GM18870 (cell line): ENCODE measurements around the gene PTH1R.
"Not testable (repeated sequence)": the region's sequence is repeated elsewhere in the genome, so short reads cannot be mapped to it uniquely, and the experiment has no call there.

Experiments
- ATAC-seq: cut with Tn5 transposase; IDR thresholded peaks from one replicate; pipeline ENCODE4 v1.9.1; 2021; ENCODE audit warnings: moderate library complexity; ENCODE audit not compliant: unreplicated experiment

The PTH1R gene

DNA sequence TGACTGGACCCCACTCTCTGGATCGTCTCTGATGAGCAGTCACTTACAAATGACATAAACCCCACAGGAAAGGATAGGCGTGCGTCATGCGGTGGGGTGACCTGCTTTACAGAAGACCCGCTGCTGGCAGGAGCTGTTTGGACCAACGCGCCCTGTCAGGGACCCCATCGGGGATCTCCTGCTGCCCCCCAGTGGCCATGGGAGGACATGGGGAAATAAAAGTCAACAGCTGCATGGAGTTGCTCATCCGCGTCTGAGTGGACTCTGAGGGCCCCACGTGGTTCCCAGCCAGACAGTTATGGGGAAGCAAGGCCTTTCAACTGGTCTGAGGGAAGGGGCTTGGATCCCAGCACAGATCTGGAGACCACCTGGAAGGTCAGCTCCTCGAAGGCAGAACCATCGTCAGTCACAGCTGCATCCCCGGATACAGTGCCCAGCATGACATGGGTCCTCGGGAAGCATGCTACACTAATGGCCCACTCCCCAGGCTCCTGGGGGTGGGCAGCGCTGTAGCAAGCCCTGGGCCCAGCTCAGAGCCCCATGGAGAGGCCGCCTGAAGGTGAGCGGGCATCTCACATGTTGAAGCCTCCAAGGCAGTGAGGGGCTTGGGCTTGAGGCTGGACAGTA is 32.1 kb downstream of the PTH1R start:
- no peak for ATAC-seq

DNA sequence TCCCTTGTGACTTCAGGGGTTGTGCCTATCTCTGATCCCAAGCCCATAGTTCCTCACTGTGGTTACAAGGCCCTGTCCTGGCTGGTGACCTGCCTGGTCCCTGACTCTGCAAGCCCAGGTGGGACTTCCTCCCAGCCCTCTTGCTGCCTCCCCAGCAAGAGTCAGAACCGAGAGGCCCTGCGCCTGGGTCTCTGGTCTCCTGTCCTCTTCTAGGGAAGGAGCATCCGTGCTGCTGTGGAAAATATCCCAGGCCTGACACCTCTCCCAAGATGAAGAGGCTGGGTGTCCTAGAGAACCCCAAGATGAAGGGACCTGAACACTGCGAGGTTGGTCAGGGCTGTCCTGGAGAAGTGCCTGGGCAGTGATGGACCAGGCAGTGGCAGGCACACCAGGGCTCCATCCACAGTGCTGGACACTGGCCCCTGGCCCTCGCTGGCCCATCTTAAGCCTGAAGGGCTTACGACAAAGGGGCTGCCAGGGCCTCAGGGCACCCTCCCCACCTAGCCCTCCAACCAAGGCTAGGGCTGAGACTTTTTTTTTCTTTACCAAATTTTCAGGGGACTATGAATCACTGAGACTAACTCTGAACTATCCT is 32.7 kb downstream of the PTH1R start:
- ATAC-seq, result no peak

DNA sequence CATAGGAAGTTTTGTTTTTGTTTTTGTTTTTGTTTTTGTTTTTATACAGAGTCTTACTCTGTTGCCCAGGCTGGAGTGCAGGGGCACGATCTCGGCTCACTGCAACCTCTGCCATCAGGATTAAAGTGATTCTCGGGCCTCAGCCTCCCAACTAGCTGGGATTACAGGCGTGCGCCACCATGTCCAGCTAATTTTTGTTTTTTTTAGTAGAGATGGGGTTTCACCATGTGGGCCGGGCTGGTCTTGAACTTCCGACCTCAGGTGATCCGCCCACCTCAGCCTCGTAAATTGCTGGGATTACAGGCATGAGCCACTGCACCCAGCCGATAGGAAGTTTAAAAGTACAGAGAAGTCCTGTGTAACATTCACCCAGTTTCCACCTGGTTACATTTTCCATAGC is 33.4 kb downstream of the PTH1R start:
- ATAC-seq, result not testable (repeated sequence)

GRCh38 chr3:46912986-46913385 is 35.5 kb downstream of the PTH1R start:
- no peak for ATAC-seq

DNA sequence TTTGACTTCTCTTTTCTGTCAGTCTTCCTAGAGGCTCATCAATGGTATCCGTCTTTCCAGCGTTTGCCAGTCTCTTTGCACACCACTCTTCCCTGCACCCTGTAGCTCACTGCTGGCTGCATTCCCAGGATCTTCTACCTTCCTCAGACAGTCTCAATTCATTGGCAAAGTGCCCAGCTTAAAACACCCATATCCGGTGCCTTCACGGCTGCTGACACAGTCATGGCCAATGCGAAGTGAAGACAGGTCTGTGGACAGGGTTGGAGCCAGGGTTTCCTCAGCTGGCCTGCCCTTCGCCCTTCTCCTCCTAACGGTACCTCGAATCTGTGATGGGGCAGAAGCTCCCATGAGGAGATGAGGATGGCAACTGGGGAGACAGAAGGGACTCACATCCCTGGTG is 36.1 kb downstream of the PTH1R start:
- no peak for ATAC-seq

- no peak for ATAC-seq
Measured at GRCh38 chr3:46914849-46915248, 37.3 kb downstream of the PTH1R start.

GRCh38 chr3:46915297-46915822 is 37.8 kb downstream of the PTH1R start:
- no peak for ATAC-seq

GRCh38 chr3:46916278-46916677 is 38.8 kb downstream of the PTH1R start:
- ATAC-seq, result no peak

DNA sequence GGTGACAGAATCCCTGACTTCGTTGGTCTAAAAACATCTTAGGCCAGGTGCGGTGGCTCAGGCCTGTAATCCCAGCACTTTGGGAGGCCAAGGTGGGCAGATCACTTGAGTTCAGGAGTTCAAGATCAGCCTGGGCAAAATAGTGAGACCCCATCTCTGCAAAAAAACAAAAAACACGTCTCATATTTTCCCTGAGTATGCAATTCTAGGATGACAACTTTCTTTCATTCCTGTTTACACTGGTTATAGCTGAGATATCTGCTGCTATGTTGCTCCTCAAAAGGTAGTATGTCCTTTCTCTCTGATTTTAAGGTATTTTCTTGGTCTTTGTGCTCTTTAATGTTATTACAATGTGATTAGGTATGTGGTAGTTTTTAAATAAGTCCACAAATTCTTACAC is 39.3 kb downstream of the PTH1R start:
- ATAC-seq, result no peak

- no peak for ATAC-seq
Measured at GRCh38 chr3:46917257-46917656, 39.7 kb downstream of the PTH1R start.

DNA sequence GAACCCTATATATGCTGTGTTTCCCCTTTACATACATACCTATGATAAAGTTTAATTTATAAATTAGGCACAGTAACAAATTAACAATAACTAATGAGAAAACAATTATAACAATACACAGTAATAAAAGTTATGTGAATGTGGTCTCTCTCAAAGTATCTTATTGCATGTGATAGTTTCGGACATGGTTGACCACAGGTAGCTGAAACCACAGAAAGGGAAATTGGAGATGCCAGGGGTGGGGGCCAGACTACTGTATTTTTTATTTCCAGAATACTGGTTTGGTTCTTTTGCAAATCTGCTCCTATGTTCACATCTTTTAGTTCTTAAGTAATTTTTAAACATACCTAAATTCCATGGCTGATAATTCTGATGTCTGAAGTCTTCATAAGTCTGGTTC is 40.7 kb downstream of the PTH1R start:
- ATAC-seq, result no peak

- ATAC-seq, result no peak
Measured at GRCh38 chr3:46918634-46919033, 41.1 kb downstream of the PTH1R start.

DNA sequence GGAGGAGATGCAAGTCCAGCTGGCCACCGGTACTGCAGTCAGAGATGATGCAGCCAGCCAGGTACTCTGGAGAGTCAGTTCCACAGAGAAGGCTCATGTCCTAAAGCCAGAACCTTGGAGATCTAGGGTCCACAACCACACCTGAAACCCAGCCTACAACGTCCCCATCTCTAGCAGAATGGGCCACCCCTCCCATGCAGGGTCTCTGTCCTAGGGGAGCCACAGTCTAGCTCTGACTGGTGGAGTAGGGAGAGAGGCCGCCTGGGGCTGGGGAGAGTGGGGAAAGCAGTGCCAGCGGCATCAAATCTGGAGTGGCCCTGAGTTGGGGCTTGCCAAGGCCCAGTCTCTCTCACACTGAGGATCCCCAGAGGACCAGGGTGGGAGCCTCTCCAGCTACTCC is 43.5 kb downstream of the PTH1R start:
- no peak for ATAC-seq

GRCh38 chr3:46921871-46922271 is 44.4 kb downstream of the PTH1R start:
- ATAC-seq, result no peak

- no peak for ATAC-seq
Measured at GRCh38 chr3:46922426-46922825, 44.9 kb downstream of the PTH1R start.

DNA sequence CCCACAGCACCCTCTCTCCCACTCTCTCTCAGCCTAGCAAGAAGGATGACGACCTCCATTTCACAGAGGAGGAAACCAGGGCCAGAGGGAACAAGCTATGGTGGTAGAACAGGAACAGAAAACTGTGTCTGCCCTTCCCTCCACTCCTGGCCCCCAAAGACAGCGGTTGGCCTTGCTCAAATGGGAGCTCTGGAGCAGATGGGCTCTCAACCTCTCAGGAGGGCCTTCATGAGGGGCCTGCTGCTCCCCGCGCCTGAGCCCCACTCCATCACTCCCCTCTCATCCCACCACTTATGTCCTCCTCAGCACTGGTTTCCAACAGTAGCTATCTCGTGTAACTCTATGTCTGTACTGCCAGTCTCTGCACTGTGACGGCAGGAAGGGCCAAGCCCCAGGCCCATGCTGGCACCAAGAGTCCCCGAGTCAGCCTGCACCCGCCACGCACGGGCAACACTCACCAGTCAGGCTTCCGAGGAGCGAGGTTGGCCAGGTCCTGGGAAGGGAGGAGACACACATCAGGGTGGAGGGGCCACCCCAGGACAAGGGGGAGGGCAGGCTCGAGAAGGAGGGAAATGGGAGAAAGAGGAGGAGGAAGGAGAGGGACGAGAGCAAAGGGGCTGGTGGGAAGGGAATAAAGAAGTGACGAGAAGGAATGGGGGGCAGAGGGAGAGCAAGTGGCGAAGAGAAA is 45.5 kb downstream of the PTH1R start:
- ATAC-seq, result no peak

DNA sequence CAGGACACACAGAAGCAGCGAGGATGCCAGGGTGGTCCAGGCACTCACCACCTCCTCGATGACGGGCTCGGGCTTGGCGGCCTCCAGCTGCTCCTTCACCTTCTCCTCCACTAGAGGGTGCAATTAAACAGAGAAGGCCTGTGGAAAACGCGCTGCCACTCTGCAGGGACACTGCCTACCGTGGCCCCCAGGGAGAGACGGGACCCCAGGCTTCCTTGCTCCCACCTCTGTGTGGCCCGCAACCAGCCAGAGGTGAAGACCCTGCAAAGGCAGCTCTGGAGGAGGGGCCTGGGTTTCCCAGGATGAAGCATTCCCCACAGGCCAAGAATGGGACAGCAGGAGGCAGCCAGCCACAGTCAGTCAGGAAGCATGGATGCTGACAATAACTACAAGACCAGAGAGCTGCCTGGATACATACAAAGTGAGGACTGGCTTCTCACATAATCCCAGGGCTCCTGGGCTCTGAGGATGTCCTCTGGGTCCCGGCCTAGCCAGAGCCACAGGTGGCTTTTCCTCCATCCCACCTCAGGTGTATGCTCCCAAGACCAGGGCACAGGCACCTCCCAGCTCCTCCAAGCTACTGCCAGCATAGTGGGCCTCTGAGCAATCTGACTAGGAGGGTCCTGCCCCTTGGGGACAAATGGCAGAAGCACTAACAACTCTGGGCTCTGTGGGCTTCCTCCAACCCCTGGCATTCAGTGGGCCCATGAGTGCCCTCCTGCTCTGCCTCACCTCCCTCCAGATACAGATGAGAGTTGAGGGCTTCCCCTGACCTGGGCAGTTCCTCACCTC is 46.2 kb downstream of the PTH1R start:
- ATAC-seq, result no peak

GRCh38 chr3:46924921-46925584 is 47.5 kb downstream of the PTH1R start:
- ATAC-seq, result no peak

DNA sequence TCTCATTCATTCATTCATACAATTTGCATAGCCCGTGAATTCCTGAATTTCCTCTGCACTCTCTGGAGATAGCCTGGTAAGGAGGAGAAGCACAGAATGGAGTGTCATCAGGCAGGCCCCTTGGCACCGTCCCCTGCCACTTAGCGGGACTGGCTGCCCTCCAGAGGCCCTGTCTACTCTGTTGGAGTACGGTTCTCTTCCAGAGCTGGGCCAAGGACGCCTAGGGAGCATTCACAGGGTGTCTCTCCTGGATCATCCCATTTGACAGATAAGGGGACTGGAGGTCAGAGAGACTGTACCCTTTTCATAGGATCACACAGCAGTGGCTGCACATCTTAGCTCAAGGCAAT is 48.0 kb downstream of the PTH1R start:
- ATAC-seq, result no peak

DNA sequence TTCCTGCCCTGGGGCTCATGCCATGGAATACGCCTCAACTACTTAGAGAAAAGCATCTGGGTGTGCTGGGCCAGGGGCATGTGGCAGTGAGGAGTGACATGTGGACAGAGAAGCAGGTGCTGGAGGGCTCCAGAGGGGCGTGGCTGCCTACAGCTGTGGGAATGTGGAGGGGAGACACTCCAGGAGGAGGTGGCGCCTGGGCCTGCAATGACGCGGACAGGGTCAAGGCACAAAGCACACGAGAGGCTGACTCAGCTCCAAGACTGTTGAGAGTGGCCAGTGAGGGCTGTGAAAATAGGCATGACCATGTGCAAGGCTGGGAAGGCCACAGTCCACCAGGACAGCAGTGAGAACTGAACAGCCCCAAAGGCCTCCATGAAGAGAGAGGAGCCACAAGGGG is 48.5 kb downstream of the PTH1R start:
- no peak for ATAC-seq

- ATAC-seq, result no peak
Measured at GRCh38 chr3:46926447-46926846, 48.9 kb downstream of the PTH1R start.
